HG03575 (cell line): ENCODE data around the gene GTPBP6.
"Not testable (repeated sequence)": the region's sequence is repeated elsewhere in the genome, so short reads cannot be mapped to it uniquely, and the experiment has no call there.

Source experiments
- ATAC-seq: cut with Tn5 transposase; IDR thresholded peaks from one replicate; pipeline ENCODE4 v1.9.1; 2021; ENCODE audit not compliant: unreplicated experiment, insufficient number of reproducible peaks, low FRiP score; ENCODE audit errors: extremely low read depth

Gene GTPBP6

GRCh38 chrX:338836-339400 is 20.3 kb upstream of the GTPBP6 start:
- no peak for ATAC-seq

- ATAC-seq = no peak
Measured at GRCh38 chrX:338281-338835, 19.8 kb upstream of the GTPBP6 start.

- no peak for ATAC-seq
Measured at GRCh38 chrX:337331-337831, 18.8 kb upstream of the GTPBP6 start.

- ATAC-seq = no peak
Measured at GRCh38 chrX:336227-336626, 17.6 kb upstream of the GTPBP6 start.

GRCh38 chrX:335758-336155 is 17.2 kb upstream of the GTPBP6 start:
- ATAC-seq = no peak

GRCh38 chrX:334971-335757 is 16.6 kb upstream of the GTPBP6 start:
- no peak for ATAC-seq

- no peak for ATAC-seq
Measured at GRCh38 chrX:334331-334891, 15.8 kb upstream of the GTPBP6 start.

GRCh38 chrX:333611-334311 is 15.2 kb upstream of the GTPBP6 start:
- no peak for ATAC-seq

- no peak for ATAC-seq
Measured at GRCh38 chrX:332916-333610, 14.5 kb upstream of the GTPBP6 start.

- no peak for ATAC-seq
Measured at GRCh38 chrX:332496-332860, 13.9 kb upstream of the GTPBP6 start.

GRCh38 chrX:331825-332495 is 13.4 kb upstream of the GTPBP6 start:
- ATAC-seq = no peak

GRCh38 chrX:331151-331824 is 12.7 kb upstream of the GTPBP6 start:
- ATAC-seq = no peak

GRCh38 chrX:330726-331150 is 12.1 kb upstream of the GTPBP6 start:
- no peak for ATAC-seq

GRCh38 chrX:330141-330725 is 11.6 kb upstream of the GTPBP6 start:
- ATAC-seq = not testable (repeated sequence)

- no peak for ATAC-seq
Measured at GRCh38 chrX:329291-329910, 10.8 kb upstream of the GTPBP6 start.

GRCh38 chrX:327660-328126 is 9.1 kb upstream of the GTPBP6 start:
- ATAC-seq = no peak

- not testable (repeated sequence) for ATAC-seq
Measured at GRCh38 chrX:324664-325063, 6.1 kb upstream of the GTPBP6 start.
